Activated CD4-positive, alpha-beta T cell treated with anti-CD3 and anti-CD28 coated beads, Interleukin-2, amount 50 U/mL, for 4 hours (primary cell): ENCODE results near the gene MYO1A.

Experiments
- DNase-seq, 2 experiments: peaks; one replicate each; pipeline ENCODE4 v3.0.0-alpha.2; 2020

MYO1A gene

DNA sequence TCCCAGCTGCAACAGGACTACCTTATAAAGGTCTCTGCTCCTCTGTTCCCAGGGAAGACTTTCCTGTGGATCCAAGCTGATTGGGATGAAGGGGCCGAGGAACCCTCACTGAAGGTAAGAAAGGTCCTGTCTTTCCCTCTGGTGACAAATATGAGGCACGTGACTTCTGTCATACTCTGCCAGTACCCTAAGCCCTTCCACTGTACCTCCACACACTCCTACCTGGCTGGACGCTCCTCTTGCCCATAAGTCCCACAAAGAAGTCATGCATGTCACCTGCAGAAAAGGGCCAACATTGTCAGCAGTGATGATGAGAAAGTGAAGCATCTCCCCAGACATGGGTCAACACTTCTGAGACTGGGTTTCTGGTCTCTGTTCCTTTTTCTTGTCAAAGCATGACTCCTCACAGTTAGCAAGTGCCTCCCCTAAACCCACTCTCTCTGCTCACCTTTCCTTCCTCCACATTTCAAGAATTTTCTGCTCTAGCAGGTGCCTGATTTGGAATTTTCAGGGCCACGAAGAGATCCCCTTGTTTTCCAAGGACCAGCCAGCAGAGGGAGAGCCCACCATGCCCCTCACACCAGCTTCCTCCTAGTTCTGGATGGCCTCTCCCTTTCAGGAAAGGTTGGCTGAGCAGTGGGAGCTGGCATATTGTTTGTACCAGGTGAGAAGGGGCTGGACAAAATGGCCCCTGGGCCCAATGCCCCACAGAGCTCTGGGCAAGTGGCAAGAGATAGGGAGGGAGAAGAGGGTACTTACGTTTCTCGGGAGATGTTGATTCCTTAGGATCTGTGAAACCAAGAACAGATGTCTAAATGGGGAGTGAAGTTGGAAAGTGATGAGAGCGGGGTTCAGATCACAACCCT is 37.1 kb downstream of the MYO1A start:
- no peak for DNase-seq

DNA sequence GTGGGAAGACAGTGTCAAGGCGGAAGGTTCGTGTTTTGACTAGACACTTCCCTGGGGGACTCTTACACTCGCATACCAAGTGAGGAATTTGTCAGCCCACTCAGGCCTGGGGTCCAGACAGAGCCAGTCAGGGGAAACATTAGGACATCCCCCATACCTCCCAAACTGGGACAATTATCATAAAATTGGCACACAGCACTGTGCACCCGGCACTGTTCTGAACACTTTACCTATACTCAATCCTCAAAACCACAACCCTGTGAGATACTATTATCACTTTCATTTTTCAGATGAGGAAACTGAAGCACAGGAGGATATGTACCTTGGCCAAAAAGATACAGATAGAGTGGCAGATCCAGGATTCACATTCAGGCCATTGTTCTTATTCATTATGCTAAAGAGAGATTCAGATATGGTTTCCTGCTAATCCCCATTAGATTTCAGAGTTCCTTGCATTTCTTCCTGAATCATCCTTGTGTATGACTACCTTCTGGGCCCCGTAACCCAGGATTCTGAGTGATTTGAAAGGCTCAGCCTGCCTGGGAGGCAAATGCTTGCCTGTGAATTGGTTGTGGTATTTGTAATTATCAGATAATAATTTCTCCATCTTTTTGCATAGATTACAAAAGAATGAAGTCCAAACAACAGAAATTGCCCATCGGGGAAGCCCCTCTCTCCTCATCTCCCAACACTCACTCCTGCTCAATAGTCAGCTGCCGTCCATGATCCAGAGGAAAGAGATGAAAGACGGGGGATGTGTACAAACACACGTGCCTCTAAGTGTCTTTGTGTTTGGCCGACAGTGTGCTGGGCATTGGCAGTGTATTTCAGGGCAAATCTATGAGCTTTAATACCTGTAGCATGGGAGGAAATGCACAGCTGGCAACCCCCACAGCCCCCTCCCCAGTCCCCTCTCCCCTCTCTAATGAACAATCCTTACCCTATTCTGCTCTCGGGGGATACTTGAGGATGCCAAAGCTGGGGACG is 38.2 kb downstream of the MYO1A start:
- DNase-seq = no peak

DNA sequence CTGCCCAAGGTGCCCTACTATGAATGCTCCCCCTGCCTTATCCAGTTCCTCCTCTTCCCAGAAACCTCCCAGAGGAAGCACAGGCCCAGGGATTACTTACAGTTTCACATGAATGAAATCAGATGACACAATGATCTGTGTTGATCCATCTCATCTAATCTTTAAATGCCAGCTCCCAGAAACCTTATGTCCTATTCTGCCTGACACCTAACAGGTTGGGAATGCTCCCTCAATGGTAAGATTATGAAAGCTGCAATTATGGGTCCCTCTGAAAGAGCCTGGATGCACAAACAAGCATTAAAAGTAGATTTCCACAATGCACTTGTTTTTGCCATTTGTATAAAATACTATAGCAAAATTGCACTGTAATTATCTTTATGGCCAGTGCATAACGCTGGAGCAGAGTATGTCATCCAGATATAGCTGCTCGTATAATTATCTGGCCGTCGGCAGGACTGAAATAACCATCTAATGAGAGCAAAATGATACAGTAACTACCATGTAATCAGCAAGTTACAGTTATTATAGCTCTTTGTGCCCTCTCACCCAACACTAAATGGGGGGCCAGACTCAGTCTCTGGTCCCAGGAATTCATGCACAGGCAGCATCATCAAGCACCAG is 39.2 kb downstream of the MYO1A start:
- no peak for DNase-seq

DNA sequence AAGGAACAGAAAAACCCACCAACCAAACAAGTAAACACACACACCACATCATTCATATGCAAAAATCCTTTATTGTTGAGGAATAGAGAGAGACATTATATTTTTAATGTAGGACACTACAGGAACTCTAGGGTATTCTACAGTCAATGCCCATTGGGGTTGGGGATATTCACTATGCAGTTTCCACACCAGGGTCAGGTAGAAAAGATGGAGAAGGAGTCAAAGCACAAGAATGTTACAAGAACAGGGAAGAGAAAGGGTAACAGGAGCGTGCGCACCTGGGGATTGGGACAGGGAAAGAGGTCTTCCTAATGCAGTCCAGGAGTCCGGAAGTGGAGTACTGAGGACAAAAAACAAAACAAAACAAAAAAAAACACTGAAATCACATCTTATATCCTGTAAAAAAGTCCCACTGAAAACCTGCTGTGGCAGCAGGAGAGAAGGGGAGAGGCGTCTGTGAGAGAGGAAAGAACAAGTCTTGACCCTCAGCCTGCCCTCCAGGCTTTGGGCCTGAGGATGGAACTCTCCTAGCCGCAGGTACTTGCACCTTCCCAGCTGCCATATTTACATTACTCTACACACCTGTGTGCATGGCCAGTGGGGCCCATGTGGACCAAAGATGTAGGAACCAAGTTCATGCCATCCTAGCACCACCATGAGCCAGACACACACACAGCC is 39.8 kb downstream of the MYO1A start:
- no peak for DNase-seq

DNA sequence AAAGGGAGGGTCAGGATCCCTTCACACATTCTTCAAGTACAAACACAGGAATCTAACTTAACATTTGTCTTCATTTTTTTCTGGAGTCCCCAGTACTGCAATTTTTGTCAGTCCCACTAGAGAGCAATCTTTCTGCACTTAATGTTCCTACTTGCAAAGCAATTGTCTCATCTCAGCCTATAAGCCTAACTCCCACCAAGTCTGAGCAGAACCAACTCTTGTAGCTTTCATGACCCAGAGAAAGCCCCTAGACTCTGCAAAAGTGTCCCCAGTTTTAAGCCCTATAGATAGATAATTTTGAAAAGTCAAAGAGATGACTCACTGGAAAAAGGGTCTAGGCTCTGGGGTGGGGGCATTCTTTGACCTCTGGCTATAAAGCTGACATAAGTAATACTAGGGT is 41.8 kb downstream of the MYO1A start:
- DNase-seq = no peak

DNA sequence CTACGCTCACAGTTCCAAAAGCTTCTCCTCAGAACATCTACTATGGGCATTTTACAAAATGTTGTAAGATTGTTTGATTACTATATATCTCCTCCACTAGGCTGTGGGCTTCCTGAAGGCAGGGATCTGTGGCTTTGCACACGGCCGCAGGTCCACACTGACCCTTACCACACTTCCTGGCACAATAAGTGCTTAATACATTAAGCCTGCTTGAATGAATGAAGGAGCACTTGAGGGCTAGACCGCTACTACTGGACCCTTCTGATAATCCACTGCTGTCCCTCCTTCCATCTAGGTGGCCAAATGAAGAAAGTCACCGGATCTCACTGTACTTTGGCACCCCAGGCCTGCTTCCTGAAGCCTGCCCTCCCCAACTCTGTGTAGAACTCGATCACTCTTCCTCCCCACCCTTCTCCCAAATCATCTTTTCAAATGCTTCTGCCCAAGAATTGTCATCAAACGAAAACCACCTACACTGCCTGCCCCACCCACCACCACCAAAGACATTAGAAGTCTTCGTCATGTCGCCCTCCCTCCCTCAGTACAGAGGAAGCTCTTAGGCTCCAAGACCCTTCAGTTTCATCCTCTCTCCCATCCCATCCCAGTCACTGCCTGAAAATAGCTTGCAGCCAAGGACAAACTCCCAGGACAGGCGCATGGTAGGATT is 43.0 kb downstream of the MYO1A start:
- DNase-seq = no peak

DNA sequence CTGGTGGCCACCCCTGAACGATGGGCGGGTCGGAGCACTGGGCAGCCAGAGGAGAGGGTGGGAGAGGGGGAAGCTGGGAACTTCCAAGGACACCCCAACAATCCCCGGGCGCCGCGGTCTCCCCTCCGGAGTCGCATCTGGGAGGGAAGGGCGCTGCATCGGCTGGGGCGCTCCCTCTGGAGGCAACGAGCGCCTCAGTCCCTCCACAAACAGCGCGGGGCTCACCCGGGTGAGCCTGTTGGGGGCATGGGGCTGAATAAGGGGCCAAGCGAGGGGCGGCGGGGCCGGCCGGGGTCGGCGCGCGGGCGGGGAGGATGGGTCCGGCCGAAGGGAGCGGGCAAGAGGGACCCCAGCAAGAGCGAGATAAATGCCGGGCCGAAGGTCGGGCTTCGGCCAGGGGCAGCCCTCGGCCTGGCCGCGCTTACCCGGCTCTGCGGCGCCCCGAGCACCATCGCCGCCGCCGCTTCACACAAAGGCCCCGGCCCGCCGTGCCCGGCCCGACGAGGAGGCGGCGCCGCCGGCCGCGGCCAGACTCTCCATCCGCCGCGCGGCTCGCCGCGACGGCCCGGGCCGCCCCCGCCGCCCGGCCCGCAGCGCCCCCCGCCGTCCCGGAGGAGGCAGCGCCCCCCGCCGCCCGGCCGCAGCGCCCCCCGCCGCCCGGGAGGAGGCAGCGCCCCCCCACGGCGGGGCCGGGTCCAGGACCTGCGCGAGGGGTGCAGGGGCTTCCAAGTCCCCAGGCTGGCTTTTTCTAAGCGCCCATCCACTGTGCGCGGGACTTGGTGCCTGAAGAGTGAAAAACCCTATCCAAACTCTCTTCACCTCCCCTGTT is 43.7 kb downstream of the MYO1A start, which contains the start of gene ZBTB39:
ZBTB39 (minus strand) TSS at position 567 of the 829 bp plus-strand sequence. CDS start 1,629 bp downstream, outside the sequence.
- DNase-seq = peak; percentile 39 to 42

DNA sequence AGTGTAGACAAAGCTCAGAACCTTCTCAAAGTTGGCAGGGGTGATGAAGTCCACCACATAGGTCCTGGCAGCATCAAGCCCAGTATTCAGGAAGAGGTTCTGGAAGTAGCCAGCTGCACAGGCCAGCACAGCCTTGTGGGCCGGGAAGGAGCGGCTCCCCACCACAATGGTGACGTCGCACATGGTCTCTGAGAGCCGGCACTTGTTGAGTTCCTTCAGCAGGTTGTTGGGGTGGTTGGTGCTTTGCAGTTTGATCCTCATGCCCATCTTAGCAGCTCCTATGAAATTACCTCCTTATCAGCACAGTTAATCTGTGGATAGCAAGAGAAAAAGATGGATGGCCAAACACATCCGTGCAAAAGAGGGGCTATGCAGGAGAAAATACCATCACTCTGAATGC is 45.3 kb downstream of the MYO1A start:
- DNase-seq = no peak

DNA sequence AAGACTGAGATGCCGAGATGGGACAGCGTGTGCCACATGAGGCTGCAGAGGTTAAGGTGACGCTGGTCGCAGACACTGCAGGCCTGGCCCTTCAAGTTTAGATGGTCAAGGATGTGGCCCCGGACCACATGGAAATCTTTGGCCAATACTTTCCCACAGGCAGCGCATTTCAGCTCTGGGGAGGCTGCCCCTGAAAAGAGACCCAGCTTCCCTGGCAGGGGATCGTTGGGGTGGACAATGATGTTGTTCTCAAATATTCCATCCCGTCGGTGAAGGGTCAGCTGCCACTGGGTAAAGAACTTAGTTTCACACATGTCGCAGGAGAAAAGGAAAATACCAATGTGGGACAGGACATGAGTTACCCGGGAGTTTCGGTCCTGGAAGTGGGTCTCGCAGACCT is 46.5 kb downstream of the MYO1A start:
- DNase-seq = no peak

DNA sequence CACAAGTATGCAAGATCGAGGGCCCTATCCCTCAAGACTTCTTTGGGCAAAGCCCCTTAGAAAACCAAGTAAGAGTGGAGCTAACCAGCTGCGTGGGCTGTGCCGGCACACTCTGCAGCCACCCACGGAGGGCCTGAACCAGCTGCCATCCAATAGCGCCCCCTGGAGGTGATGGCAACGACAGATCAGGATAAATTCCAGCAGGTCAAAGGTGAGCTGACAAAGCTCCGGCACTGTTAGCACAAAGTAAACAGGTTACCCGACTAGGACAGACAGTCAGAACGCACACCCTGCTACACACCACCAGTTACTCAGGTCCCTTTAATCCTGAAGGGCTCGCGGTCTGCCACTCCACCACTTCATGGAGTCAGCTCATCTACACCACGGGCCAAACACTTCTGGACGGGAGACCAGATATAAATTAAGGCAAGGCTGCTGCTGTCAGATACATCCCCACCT is 48.5 kb downstream of the MYO1A start:
- DNase-seq = peak; percentile 79

DNA sequence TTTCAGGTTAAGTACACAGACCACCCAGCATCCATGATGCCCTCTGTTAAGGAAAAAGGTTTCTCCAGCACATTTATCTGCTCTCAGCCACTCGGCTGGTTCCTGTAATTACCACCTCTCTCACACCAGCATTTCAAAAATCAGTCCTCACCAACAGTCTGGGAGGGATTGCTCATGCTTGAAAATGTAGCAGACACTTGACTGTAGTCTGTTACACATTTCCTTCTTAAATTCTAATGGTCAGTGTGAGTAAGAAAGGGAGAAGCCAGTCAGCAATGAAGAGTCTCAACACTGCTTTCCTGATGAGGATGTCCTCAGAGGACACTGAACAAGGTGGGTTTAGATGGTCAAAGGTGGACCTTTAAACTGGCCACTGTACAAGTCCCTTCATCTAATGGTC is 49.5 kb downstream of the MYO1A start:
- DNase-seq = no peak

DNA sequence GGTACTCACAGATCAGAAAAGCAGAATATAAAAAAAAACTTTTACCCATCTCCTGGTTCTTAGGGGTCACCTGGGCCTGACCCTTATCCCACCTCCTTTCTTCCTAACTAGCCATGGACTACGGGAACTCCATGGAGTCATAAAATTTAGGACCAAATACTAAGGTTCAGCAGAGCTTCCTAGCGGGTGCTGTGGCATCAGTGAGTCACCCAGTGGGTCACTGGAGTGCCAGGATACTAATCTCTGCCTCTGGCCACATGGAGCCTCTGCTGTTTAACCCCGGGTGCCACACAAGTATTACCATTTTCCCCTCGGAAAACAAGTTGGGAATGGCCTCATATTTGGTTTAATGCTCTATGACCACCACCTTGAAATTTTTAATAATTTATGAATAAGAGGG is 50.5 kb downstream of the MYO1A start:
- no peak for DNase-seq

DNA sequence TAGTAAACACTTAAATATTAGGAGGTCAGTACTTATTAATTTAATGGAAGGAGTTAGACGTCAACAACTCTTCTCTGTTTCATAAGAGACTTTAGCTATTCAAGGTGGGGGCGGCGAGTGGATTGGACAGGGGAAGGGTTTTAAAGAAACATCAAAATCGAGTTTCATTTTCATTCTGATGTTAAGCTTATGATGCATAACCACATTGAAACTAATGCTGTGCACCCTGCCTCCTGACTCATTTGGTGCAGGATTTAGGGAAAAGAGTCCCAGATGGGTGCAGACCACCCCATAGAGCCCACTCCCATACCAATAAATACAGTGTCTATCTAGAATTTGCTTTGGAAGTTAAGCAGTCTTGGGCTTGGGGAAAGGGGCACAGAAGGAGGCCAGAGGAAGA is 50.9 kb downstream of the MYO1A start:
- no peak for DNase-seq

DNA sequence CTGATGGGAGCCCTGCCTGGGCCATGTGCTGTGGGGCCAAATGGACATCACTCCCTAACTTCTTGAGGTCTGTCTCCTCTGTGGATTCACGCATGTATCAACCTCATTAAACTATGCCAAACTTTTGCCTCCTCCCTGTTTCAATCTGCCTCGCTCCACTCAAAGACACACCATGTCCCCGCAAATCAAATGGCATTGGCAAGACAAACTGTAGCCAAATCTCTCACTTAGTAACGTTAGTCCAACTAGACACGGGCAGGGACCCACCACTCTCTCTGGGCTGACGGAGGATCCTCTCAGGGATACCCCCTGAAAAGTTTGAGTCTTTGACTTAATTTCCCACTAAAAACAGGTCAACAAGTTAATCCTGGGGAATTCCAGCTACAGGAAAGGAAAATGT is 51.6 kb downstream of the MYO1A start:
- no peak for DNase-seq

DNA sequence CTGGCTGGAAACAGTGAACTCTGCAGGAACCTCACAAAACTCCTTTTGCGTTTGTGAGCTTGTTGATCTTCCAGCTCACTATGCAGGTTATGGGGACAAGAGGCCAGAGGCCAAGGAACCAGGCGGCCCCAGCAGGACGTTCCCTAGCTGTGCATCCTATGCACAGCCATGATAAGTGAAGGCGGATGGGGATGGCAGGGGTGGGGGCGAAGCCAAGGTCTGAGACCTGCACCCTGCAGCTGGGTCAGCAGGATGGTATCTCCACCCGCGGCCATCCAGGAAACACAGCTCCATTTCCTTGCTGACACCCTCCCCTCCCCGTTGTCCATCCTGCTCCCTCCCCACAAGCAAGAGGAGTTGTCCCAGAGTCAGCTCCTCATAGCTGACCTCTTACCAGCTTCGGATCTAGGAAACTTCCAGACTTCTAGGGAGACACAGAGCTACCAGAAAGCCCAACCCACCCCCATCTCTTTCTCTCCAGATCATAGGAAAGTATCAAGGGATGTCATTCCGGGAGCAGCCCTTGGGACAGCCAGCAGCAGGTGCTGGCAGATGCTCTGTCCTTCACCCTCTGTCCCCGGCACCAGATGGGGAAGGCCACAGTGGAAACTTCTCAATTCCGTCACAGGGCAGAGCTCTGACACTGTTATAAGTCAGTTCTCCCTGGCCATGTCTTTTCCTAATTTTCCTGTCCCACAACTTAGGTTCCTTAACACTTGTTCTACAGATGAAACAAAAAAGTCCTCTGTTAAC is 53.0 kb downstream of the MYO1A start:
- DNase-seq = no peak

DNA sequence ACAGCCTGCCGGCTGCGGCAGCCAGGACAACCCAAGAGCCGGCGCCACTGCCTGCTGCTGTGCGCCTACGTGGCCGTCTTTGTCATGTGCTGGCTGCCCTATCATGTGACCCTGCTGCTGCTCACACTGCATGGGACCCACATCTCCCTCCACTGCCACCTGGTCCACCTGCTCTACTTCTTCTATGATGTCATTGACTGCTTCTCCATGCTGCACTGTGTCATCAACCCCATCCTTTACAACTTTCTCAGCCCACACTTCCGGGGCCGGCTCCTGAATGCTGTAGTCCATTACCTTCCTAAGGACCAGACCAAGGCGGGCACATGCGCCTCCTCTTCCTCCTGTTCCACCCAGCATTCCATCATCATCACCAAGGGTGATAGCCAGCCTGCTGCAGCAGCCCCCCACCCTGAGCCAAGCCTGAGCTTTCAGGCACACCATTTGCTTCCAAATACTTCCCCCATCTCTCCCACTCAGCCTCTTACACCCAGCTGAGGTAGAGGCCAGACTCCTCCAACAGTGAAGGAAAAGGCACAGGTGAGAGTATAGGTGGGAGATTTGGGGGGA is 53.9 kb downstream of the MYO1A start:
- no peak for DNase-seq

DNA sequence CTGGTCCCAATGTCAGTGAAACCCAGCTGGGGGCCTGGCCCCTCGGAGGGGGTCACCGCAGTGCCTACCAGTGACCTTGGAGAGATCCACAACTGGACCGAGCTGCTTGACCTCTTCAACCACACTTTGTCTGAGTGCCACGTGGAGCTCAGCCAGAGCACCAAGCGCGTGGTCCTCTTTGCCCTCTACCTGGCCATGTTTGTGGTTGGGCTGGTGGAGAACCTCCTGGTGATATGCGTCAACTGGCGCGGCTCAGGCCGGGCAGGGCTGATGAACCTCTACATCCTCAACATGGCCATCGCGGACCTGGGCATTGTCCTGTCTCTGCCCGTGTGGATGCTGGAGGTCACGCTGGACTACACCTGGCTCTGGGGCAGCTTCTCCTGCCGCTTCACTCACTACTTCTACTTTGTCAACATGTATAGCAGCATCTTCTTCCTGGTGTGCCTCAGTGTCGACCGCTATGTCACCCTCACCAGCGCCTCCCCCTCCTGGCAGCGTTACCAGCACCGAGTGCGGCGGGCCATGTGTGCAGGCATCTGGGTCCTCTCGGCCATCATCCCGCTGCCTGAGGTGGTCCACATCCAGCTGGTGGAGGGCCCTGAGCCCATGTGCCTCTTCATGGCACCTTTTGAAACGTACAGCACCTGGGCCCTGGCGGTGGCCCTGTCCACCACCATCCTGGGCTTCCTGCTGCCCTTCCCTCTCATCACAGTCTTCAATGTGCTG is 54.6 kb downstream of the MYO1A start:
- DNase-seq = no peak

DNA sequence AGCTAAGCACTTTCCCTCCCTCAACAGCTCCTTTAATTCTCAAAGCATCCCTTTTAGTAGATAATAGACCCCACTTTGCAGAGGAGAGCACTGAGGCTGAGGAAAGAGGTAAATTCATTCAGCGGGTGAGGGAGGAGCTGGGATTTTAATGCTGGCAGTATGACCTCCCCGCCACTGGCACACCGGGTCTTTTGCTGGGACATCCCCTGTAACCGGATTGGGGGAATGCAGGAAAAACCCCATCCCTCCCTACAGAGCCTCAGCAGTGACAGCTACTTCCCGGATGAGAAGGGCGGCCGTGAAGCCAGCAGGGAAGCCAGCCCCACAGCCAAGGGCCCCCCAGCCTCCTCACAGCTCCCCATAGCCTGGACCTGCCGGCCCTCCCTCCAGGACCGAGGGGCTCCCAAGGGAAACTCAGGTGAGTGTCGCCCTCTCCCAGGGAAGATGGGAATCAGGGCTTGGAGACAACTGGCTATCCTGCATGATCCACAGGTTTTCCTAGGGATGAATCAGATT is 55.6 kb downstream of the MYO1A start:
- DNase-seq = no peak

DNA sequence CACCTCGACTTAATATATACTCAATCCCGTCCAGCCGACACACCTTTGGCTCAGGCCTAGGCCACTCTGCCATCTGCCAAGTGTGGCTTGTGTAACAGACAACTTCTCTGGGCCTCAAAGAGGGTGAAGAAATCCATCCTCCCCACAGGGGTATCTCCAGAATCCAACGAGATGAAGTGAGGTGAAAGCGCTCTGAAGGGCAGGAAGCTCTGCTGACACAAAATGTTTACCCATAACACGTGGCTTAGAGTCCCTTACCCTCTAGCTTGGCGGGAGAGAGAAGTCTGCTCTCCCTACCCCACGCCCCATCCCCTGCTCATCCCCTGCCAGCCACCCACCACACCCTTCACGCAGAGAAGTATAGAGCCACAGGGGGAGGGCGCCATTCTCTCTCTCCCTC is 56.6 kb downstream of the MYO1A start:
- DNase-seq = no peak
